Measurements from ENCODE around the gene CDYL2. TPM values are rescaled to one million over a fixed set of nuclear protein-coding genes. Genes with fewer than 3 reads are reported as not detected.

The CDYL2 gene
- total RNA-seq, 2 experiments from 2014 or later: 40.7 to 49.0 TPM

GRCh38 chr16:80599466-80599865 lies 204.9 kb downstream of the CDYL2 start:
- DNase-seq: no peak
- Mint-ChIP-seq H3K27me3 (peaks cover 4% of the 10 kb centered on the region), H3K27ac (no peak overlapping the region), H3K4me1 (no peaks in the 10 kb centered on the region), H3K36me3 (ENCODE audit: low read depth) (peaks cover 53% of the 10 kb centered on the region), H3K4me3 (no peak overlapping the region), H3K9me3 (peaks cover 16% of the 10 kb centered on the region)
- ChIA-PET POLR2A (no interaction called here), CTCF (interaction anchor here (0.9 to 1.4 kb wide), 2 partner anchors 10 to 20 kb away, joined by 3 read pairs; no protein-coding TSS in a partner anchor)

- Mint-ChIP-seq H3K4me1 (peaks cover 8% of the 10 kb centered on the region), H3K9me3 (peaks cover 27% of the 10 kb centered on the region), H3K4me3 (no peak overlapping the region), H3K27ac (no peak overlapping the region), H3K36me3 (ENCODE audit: low read depth) (peaks cover 46% of the 10 kb centered on the region), H3K27me3 (peaks cover 10% of the 10 kb centered on the region)
- no peak for DNase-seq
- CTCF ChIA-PET: no interaction called here
- POLR2A ChIA-PET: no interaction called here
Observed at GRCh38 chr16:80596507-80597207, 207.7 kb downstream of the CDYL2 start.

- ChIA-PET POLR2A (no interaction called here), CTCF (interaction anchor here (1.7 kb wide), 1 partner anchor 14 kb away, joined by 5 read pairs; no protein-coding TSS in a partner anchor)
- peaks cover 10% of the 10 kb centered on the region for H3K27me3 Mint-ChIP-seq
- H3K27ac Mint-ChIP-seq: no peak overlapping the region
- peaks cover 45% of the 10 kb centered on the region for H3K36me3 Mint-ChIP-seq (ENCODE audit: low read depth)
- no peak overlapping the region for H3K4me3 Mint-ChIP-seq
- DNase-seq: no peak
- peaks cover 27% of the 10 kb centered on the region for H3K9me3 Mint-ChIP-seq
- H3K4me1 Mint-ChIP-seq: peaks cover 24% of the 10 kb centered on the region
Observed at GRCh38 chr16:80594756-80595155, 209.6 kb downstream of the CDYL2 start.

GRCh38 chr16:80592273-80592672 lies 212.1 kb downstream of the CDYL2 start:
- POLR2A ChIA-PET: no interaction called here
- peak overlapping the region; percentile 82 for H3K27ac Mint-ChIP-seq
- DNase-seq: no peak
- H3K4me1 Mint-ChIP-seq: peaks cover 38% of the 10 kb centered on the region
- peak overlapping the region; percentile 3 for H3K4me3 Mint-ChIP-seq
- CTCF ChIA-PET: interaction anchor here (1.3 kb wide), 1 partner anchor 65 kb away, joined by 3 read pairs; no protein-coding TSS in a partner anchor
- H3K27me3 Mint-ChIP-seq: peaks cover 24% of the 10 kb centered on the region
- H3K36me3 Mint-ChIP-seq (ENCODE audit: low read depth): peaks cover 49% of the 10 kb centered on the region
- H3K9me3 Mint-ChIP-seq: peaks cover 42% of the 10 kb centered on the region

DNA sequence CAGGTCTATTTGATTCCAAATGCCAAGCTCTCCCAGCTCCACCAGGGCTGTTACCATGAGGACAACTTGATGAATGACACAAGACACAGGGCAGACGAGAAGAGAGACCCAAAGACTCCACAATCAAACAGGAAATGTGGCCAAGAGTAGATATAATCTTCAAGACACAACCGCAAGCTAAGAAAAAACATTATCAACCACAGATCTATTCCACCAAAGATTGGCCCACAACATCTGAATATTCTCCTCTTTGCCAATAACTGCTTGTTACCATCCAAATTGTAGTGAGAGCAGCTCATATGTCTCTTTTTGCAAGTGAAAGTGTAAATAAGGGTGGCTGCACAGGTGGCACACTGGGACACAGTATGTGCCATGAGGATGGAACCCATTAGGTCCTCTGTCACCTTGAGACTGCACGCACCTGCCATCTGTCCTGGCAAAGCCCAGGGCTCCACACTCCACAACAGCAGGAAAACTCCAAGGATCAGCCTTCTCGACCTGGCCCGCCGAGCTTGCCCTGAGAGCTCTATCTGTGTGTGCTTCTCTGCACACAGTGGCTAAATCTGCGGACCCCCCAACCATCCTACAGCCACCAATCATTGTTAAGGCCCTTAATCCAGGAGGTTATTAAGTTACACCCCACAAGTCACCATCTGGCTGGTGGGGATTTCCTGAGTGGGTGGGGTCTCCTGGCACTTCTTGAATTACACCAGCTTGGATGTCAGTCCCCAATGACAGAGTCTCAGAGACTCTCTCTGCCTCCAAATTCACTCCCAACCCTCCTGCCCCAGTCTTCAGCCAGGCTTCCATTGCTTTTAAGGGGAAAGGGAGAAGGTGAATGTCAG lies 213.1 kb downstream of the CDYL2 start:
- H3K9me3 Mint-ChIP-seq: peaks cover 45% of the 10 kb centered on the region
- POLR2A ChIA-PET: interaction anchor here (1.6 kb wide), 1 partner anchor 11 kb away, joined by 11 read pairs; no protein-coding TSS in a partner anchor
- peaks cover 51% of the 10 kb centered on the region for H3K36me3 Mint-ChIP-seq (ENCODE audit: low read depth)
- CTCF ChIA-PET: interaction anchor here (0.6 to 1.7 kb wide), 10 partner anchors 9 to 457 kb away, joined by 3 to 11 read pairs (median 3); partner anchors contain the start of gene CDYL2
- peak; percentile 72 for DNase-seq
- H3K27ac Mint-ChIP-seq: peak overlapping the region; percentile 82
- peaks cover 41% of the 10 kb centered on the region for H3K4me1 Mint-ChIP-seq
- H3K27me3 Mint-ChIP-seq: peaks cover 21% of the 10 kb centered on the region
- H3K4me3 Mint-ChIP-seq: peak overlapping the region; percentile 3

GRCh38 chr16:80587071-80587470 lies 217.3 kb downstream of the CDYL2 start:
- H3K4me1 Mint-ChIP-seq: peaks cover 70% of the 10 kb centered on the region
- CTCF ChIA-PET: interaction anchor here (1.4 to 1.9 kb wide), 3 partner anchors 14 to 60 kb away, joined by 3 to 7 read pairs (median 4); no protein-coding TSS in a partner anchor
- H3K9me3 Mint-ChIP-seq: peaks cover 44% of the 10 kb centered on the region
- H3K36me3 Mint-ChIP-seq (ENCODE audit: low read depth): peaks cover 55% of the 10 kb centered on the region
- POLR2A ChIA-PET: no interaction called here
- DNase-seq: no peak
- no peak overlapping the region for H3K4me3 Mint-ChIP-seq
- H3K27ac Mint-ChIP-seq: no peak overlapping the region
- H3K27me3 Mint-ChIP-seq: peaks cover 14% of the 10 kb centered on the region

DNA sequence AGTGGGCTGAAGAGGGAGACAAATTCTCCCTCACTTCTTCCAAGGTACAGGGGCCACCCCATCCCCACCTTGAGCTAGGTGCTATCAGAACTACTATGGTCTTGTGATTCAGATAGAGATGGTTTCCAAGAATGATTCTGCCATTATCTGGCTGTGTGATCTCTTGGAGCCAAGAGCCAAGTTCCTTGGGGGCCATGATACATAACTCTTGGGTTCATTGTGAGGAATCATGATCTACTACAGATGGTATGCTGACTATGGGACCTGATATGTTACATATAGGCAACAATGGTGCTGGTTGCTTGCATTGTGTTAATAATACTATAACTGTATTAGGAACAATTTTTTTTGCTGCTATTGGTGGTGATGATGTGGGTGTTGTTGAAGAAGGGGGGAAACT lies 217.9 kb downstream of the CDYL2 start:
- CTCF ChIA-PET: interaction anchor here (1.4 to 1.9 kb wide), 3 partner anchors 15 to 59 kb away, joined by 3 to 7 read pairs (median 4); no protein-coding TSS in a partner anchor
- peaks cover 55% of the 10 kb centered on the region for H3K36me3 Mint-ChIP-seq (ENCODE audit: low read depth)
- no peak overlapping the region for H3K27ac Mint-ChIP-seq
- peaks cover 14% of the 10 kb centered on the region for H3K27me3 Mint-ChIP-seq
- H3K4me1 Mint-ChIP-seq: peaks cover 70% of the 10 kb centered on the region
- DNase-seq: no peak
- POLR2A ChIA-PET: no interaction called here
- H3K9me3 Mint-ChIP-seq: peaks cover 47% of the 10 kb centered on the region
- no peak overlapping the region for H3K4me3 Mint-ChIP-seq

DNA sequence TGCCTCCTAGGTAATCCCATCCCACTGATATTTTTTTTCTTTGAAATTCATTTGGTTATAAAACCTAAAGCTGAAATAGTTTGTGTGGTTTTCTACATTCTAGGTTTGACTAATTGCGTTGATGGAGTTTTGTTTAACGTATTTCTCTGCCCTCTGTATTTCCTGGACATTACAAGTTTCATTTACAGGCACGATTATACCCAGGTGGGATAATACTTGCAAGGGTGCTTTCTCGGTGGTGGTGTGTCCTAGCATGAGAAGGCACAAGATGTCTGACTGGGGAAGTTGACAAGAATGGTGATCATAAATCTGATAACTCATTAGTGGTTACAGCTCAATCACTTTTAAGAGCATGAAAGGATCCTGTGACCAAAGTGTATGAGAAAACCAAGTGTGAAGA lies 218.6 kb downstream of the CDYL2 start:
- H3K9me3 Mint-ChIP-seq: peaks cover 50% of the 10 kb centered on the region
- H3K4me3 Mint-ChIP-seq: no peak overlapping the region
- DNase-seq: no peak

GRCh38 chr16:80583466-80583865 lies 220.9 kb downstream of the CDYL2 start:
- Mint-ChIP-seq H3K27me3 (peaks cover 6% of the 10 kb centered on the region), H3K36me3 (ENCODE audit: low read depth) (peaks cover 53% of the 10 kb centered on the region), H3K27ac (no peak overlapping the region), H3K9me3 (peaks cover 45% of the 10 kb centered on the region), H3K4me1 (peaks cover 73% of the 10 kb centered on the region), H3K4me3 (no peak overlapping the region)
- DNase-seq: peak; percentile 36
- CTCF ChIA-PET: interaction anchor here (1.1 to 1.4 kb wide), 4 partner anchors 8 to 98 kb away, joined by 3 to 8 read pairs (median 4); no protein-coding TSS in a partner anchor
- POLR2A ChIA-PET: no interaction called here

More for the DNA sequence above, 218.6 kb downstream of the CDYL2 start:
- peaks cover 14% of the 10 kb centered on the region for H3K27me3 Mint-ChIP-seq
- H3K4me1 Mint-ChIP-seq: peaks cover 70% of the 10 kb centered on the region
- POLR2A ChIA-PET: no interaction called here
- H3K27ac Mint-ChIP-seq: no peak overlapping the region
- CTCF ChIA-PET: interaction anchor here (0.7 to 1.9 kb wide), 4 partner anchors 15 to 95 kb away, joined by 3 to 7 read pairs (median 4); no protein-coding TSS in a partner anchor
- H3K36me3 Mint-ChIP-seq (ENCODE audit: low read depth): peaks cover 57% of the 10 kb centered on the region

GRCh38 chr16:80580109-80580832 lies 224.1 kb downstream of the CDYL2 start:
- Mint-ChIP-seq H3K9me3 (peaks cover 21% of the 10 kb centered on the region), H3K4me1 (peaks cover 63% of the 10 kb centered on the region), H3K27ac (peak overlapping the region; percentile 98), H3K36me3 (ENCODE audit: low read depth) (peaks cover 29% of the 10 kb centered on the region), H3K4me3 (peak overlapping the region; percentile 73), H3K27me3 (no peaks in the 10 kb centered on the region)
- peak; percentile 87 for DNase-seq
- ChIA-PET POLR2A (interaction anchor here (0.7 to 1.4 kb wide), 4 partner anchors 11 to 980 kb away, joined by 3 to 11 read pairs (median 3); partner anchors contain the start of gene MAF), CTCF (interaction anchor here (0.5 to 2.0 kb wide), 16 partner anchors 8 to 1296 kb away, joined by 3 to 15 read pairs (median 4); partner anchors contain the start of gene ATMIN)

DNA sequence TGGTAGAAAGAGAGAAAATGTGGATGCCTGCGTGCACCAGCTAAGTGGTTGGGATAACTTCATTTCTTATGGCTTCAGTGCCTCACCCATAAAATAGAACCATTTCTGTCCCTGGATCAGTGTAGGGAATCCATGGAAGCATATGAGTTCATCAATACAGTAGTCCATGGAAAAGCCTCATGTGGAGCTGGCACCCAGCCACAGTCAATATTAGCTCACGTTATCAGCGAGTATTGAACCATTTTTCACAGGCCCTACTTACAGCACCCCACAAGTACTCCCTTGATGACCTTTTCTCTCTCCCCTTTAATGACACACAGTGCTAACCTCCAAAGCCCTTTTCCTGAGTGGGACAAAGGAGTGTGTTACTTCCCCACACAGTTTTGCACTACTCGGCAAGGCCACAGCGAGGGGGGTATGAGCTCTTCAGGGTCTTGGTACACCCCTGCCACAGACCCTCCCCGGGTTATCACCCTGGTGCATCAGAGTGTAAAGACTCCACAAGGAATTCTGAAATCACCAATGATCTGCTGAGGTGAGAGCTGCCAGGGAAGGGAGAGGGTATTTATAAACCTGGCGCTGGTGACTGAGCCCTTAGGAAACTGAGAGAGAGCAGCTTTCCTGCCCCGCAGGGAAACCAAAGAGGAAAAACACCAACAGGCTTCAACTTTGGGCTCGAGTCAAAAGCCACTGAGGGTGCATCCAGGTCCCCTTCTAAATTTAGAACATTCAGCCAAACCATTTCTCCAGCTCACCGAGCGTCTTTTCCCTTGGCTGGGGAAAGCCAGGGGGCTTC lies 226.7 kb downstream of the CDYL2 start:
- Mint-ChIP-seq H3K27me3 (no peaks in the 10 kb centered on the region), H3K27ac (no peak overlapping the region), H3K4me3 (no peak overlapping the region), H3K9me3 (peaks cover 15% of the 10 kb centered on the region), H3K4me1 (peaks cover 42% of the 10 kb centered on the region), H3K36me3 (ENCODE audit: low read depth) (peaks cover 14% of the 10 kb centered on the region)
- DNase-seq: no peak
- CTCF ChIA-PET: interaction anchor here (1.5 kb wide), 1 partner anchor 13 kb away, joined by 3 read pairs; no protein-coding TSS in a partner anchor
- POLR2A ChIA-PET: no interaction called here
